ENCODE results near the gene PITPNB.

The PITPNB gene

DNA sequence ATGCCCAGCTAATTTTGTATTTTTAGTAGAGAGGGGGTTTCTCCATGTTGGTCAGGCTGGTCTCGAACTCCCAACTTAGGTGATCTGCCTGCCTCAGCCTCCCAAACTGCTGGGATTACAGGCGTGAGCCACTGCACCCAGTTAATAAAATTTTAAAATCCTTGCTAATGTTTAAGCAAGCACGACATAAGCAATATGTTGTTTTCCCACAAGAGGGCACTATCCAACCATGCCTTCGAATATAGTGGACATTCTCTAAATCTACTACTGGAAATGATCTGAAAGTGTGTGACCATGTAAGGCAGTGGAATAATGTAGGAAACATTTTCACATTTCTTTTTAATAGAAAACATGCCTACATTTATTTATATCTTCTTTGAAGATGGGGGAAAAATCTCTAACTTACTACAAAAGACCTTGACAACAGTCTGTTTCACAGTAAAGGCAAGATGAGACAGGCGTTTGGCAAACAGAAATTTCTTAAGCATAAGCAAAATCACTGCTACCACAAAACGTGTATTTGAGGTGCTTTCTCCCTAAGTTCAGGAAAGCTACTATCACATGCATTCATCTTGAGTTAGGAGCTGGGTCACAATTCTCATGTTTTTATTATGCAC, 38.2 kb downstream of the PITPNB start:
- H3K9ac ChIP-seq (ENCODE audit: insufficient read length): no peak overlapping the region
- peak; percentile 59 for DNase-seq (ENCODE audit: low read depth, low spot score)
- H3K9me3 ChIP-seq (ENCODE audit: low read depth, low read length): no peaks in the 10 kb centered on the region
- TF ChIP-seq FOXP2 (optimal IDR thresholded peaks at IDR 0.05; ENCODE audit: control extremely low read depth, extremely low read length, insufficient read depth) (no peak), EZH2 (IDR thresholded peaks at IDR 0.05) (no peak), POLR2AphosphoS5 (IDR thresholded peaks at IDR 0.05; ENCODE audit: borderline replicate concordance, low read depth, low read length) (no peak)
- peak overlapping the region; percentile 80; the same call in 1 of the 2 replicates for H3K27ac ChIP-seq
- no peak overlapping the region for H3K4me3 ChIP-seq
- peaks cover 33% of the 10 kb centered on the region for H3K36me3 ChIP-seq (ENCODE audit: insufficient read depth, low read length)

DNA sequence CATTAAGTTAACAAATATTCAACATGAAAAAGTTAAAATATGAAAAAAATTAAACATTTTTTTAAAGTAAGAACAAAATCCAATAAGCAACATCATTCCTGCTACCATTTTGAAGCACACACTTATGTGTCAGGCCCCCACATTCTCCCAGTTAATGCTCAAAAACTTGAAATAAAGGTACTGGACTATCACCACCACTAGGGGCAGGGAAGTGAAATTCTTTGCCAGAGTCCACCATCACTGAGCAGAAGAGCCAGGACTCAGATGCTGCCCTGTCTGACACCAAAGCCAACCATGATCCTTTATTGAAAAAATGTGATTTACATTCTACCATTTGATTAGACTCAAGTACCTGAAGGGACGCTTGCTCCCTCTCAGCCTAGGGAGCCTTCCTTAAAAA, 39.1 kb downstream of the PITPNB start:
- no peak for DNase-seq (ENCODE audit: low read depth, low spot score)
- TF ChIP-seq FOXP2 (optimal IDR thresholded peaks at IDR 0.05; ENCODE audit: control extremely low read depth, extremely low read length, insufficient read depth): no peak
- TF ChIP-seq EZH2 (IDR thresholded peaks at IDR 0.05): no peak
- no peak for TF ChIP-seq POLR2AphosphoS5 (IDR thresholded peaks at IDR 0.05; ENCODE audit: borderline replicate concordance, low read depth, low read length)
- H3K9me3 ChIP-seq (ENCODE audit: low read depth, low read length): no peaks in the 10 kb centered on the region
- H3K36me3 ChIP-seq (ENCODE audit: insufficient read depth, low read length): peaks cover 35% of the 10 kb centered on the region
- no peak overlapping the region for H3K9ac ChIP-seq (ENCODE audit: insufficient read length)
- no peak overlapping the region; the same call in 1 of the 2 replicates for H3K27ac ChIP-seq
- no peak overlapping the region for H3K4me3 ChIP-seq

DNA sequence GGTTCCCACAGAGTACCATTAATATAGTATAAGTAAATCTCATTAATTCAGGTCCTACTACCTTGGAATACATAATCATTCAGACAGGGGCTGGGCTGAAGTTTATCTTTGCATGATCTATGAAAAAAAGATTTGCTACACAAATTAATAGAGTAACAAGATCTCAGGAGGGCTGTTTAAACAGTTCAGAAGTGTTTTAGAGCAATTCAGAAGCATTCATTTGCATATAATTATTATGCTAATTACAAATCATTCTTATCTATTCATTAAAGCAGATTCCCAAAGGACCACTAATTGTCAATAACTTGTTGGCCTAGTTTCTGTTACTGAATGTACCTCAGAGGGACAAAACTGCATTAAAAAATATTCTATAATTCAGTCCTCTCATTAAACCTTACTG, 40.5 kb downstream of the PITPNB start:
- Histone ChIP-seq H3K9me3 (ENCODE audit: low read depth, low read length) (no peaks in the 10 kb centered on the region), H3K27ac (no peak overlapping the region), H3K4me3 (peak overlapping the region; percentile 39; the same call in 1 of the 2 replicates), H3K36me3 (ENCODE audit: insufficient read depth, low read length) (peaks cover 34% of the 10 kb centered on the region), H3K9ac (ENCODE audit: insufficient read length) (peak overlapping the region; percentile 16)
- no peak for DNase-seq (ENCODE audit: low read depth, low spot score)
- no peak for TF ChIP-seq FOXP2 (optimal IDR thresholded peaks at IDR 0.05; ENCODE audit: control extremely low read depth, extremely low read length, insufficient read depth)
- no peak for TF ChIP-seq EZH2 (IDR thresholded peaks at IDR 0.05)
- no peak for TF ChIP-seq POLR2AphosphoS5 (IDR thresholded peaks at IDR 0.05; ENCODE audit: borderline replicate concordance, low read depth, low read length)

DNA sequence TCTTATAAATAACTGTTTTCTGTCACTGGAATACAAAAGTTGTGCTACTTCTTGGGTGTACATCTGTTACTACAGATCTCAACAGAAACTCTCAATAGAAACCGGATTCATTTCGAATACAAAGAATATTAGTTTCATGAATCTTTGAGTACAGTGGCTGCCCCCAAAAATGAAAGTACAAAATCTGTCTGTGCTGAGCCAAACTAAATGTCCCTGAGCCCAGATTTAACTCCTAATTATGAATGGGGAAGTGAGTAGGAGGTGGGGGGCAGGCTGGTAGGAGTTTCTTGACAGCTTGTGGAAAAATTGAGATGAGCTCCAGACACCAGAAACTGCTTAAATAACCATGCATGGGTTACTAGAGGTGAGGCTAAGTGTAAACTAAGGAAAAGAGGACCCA, 41.6 kb downstream of the PITPNB start:
- Histone ChIP-seq H3K36me3 (ENCODE audit: insufficient read depth, low read length) (peaks cover 43% of the 10 kb centered on the region), H3K27ac (peak overlapping the region; percentile 57), H3K9ac (ENCODE audit: insufficient read length) (no peak overlapping the region), H3K4me3 (peak overlapping the region; percentile 39), H3K9me3 (ENCODE audit: low read depth, low read length) (no peaks in the 10 kb centered on the region)
- no peak for TF ChIP-seq POLR2AphosphoS5 (IDR thresholded peaks at IDR 0.05; ENCODE audit: borderline replicate concordance, low read depth, low read length)
- no peak for TF ChIP-seq FOXP2 (optimal IDR thresholded peaks at IDR 0.05; ENCODE audit: control extremely low read depth, extremely low read length, insufficient read depth)
- TF ChIP-seq EZH2 (IDR thresholded peaks at IDR 0.05): no peak
- DNase-seq (ENCODE audit: low read depth, low spot score): no peak

DNA sequence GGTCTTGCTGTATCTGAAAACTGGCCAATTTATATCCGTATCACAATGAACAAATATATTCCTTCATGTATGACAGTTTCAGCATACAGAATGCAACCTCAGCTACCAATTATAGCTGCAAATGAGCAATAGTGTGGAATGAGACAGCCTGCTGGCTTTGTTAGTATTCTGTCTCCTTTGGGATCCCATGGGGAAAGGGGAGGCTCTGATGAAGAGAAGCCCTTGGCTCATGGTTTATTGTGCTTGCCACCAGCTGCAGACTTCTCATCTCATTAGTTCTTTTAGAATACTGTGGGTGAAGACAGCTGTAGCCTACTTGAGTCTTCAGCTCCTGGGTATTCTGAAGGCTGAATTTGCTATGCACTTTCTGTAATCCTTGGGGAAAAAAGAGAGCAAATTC, 42.4 kb downstream of the PITPNB start:
- Histone ChIP-seq H3K36me3 (ENCODE audit: insufficient read depth, low read length) (peaks cover 52% of the 10 kb centered on the region), H3K9me3 (ENCODE audit: low read depth, low read length) (no peaks in the 10 kb centered on the region), H3K9ac (ENCODE audit: insufficient read length) (no peak overlapping the region), H3K4me3 (peak overlapping the region; percentile 39), H3K27ac (peak overlapping the region; percentile 57; the same call in 1 of the 2 replicates)
- TF ChIP-seq POLR2AphosphoS5 (IDR thresholded peaks at IDR 0.05; ENCODE audit: borderline replicate concordance, low read depth, low read length) (peak; percentile 43; the same call in 1 of the 2 replicates), EZH2 (IDR thresholded peaks at IDR 0.05) (no peak)
- DNase-seq (ENCODE audit: low read depth, low spot score): peak; percentile 91

DNA sequence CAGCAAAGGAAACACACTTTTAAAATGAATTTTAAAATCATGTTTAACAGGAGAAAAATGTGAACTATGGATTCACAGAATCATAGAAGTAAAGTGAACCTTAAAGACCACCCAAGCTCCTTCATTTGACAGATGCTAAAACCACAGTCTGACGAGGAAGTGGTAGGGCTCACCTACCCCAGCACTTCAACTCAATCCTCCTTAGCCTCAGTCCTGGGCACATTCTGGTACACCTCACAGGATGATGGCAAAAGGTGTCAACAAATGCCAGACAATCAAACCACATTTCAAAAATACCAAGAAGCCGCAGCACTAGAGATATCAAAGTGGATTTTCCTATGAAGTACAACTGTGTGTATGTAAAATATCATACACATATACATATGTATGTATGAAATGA, 43.1 kb downstream of the PITPNB start:
- H3K36me3 ChIP-seq (ENCODE audit: insufficient read depth, low read length): peaks cover 55% of the 10 kb centered on the region

DNA sequence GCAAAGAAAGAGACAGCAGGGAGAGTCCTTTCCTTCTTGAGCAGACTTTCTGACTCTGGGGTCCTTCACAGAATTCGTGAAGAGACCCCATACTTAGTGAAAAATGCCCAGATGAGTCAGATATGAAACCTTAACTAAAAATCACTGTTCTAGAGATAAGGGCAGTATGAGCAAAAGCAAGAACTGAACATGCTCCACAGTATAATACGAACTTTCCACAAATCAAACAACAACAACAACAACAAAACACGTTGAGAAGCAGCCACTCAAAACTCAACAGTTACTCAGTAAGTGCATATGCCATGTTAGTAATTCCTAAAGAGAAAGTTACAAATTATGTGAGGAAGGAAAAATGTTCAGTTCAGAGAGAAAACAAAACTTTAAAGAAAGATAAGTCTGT, 44.3 kb downstream of the PITPNB start:
- no peak for DNase-seq (ENCODE audit: low read depth, low spot score)
- peaks cover 66% of the 10 kb centered on the region for H3K36me3 ChIP-seq (ENCODE audit: insufficient read depth, low read length)
- no peaks in the 10 kb centered on the region for H3K9me3 ChIP-seq (ENCODE audit: low read depth, low read length)
- TF ChIP-seq FOXP2 (optimal IDR thresholded peaks at IDR 0.05; ENCODE audit: control extremely low read depth, extremely low read length, insufficient read depth): no peak
- no peak for TF ChIP-seq EZH2 (IDR thresholded peaks at IDR 0.05)
- TF ChIP-seq POLR2AphosphoS5 (IDR thresholded peaks at IDR 0.05; ENCODE audit: borderline replicate concordance, low read depth, low read length): no peak
- no peak overlapping the region for H3K9ac ChIP-seq (ENCODE audit: insufficient read length)
- H3K27ac ChIP-seq: no peak overlapping the region
- H3K4me3 ChIP-seq: no peak overlapping the region

More for the DNA sequence above, 43.1 kb downstream of the PITPNB start:
- Histone ChIP-seq H3K27ac (peak overlapping the region; percentile 57; the same call in 1 of the 2 replicates), H3K9ac (ENCODE audit: insufficient read length) (no peak overlapping the region), H3K9me3 (ENCODE audit: low read depth, low read length) (no peaks in the 10 kb centered on the region), H3K4me3 (no peak overlapping the region)
- no peak for TF ChIP-seq FOXP2 (optimal IDR thresholded peaks at IDR 0.05; ENCODE audit: control extremely low read depth, extremely low read length, insufficient read depth)
- no peak for TF ChIP-seq EZH2 (IDR thresholded peaks at IDR 0.05)
- TF ChIP-seq POLR2AphosphoS5 (IDR thresholded peaks at IDR 0.05; ENCODE audit: borderline replicate concordance, low read depth, low read length): no peak
- no peak for DNase-seq (ENCODE audit: low read depth, low spot score)

DNA sequence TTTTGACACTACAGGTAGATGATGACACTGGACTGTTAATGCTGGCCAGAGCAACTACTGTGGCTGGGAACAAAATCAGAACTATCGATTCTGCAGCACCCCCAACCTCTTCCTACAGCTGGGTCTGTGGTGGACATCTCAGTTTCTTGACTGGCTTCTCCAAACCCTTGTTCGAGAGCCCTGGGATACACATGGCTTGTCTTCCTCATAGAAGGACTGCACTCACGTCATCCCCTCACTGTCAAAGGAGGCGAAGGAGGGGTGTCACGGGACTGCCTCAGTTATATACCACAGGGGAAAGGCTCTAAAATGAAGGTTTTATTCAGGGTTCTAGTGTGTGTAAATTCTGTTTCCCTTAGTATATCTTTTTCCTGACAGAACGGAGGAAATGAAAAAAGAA, 44.9 kb downstream of the PITPNB start:
- no peak overlapping the region for H3K9ac ChIP-seq (ENCODE audit: insufficient read length)
- DNase-seq (ENCODE audit: low read depth, low spot score): no peak
- no peak overlapping the region for H3K4me3 ChIP-seq
- peaks cover 71% of the 10 kb centered on the region for H3K36me3 ChIP-seq (ENCODE audit: insufficient read depth, low read length)
- no peak overlapping the region for H3K27ac ChIP-seq
- no peaks in the 10 kb centered on the region for H3K9me3 ChIP-seq (ENCODE audit: low read depth, low read length)
- TF ChIP-seq FOXP2 (optimal IDR thresholded peaks at IDR 0.05; ENCODE audit: control extremely low read depth, extremely low read length, insufficient read depth) (no peak), POLR2AphosphoS5 (IDR thresholded peaks at IDR 0.05; ENCODE audit: borderline replicate concordance, low read depth, low read length) (no peak), EZH2 (IDR thresholded peaks at IDR 0.05) (no peak)

DNA sequence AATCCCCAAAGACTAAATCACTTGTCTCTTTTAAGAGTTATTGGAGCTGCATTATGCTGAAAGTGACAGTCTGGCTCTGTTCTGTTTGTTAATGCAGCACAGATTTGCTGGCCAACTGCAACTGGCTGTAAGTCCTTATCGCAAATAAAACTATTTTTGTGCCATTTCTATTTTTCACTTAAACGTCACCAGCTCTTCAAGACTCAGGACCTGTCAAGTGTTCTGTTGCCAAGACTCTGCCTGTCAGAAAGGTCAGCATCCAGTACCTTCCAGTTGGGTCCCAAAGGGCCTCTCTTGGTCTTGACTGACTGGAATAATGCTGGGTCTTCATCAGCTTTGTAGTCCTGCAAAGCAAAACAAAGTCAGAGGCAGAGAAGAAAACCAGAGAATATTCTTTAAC, 45.6 kb downstream of the PITPNB start:
- no peak for DNase-seq (ENCODE audit: low read depth, low spot score)
- Histone ChIP-seq H3K9ac (ENCODE audit: insufficient read length) (no peak overlapping the region), H3K9me3 (ENCODE audit: low read depth, low read length) (no peaks in the 10 kb centered on the region), H3K27ac (peak overlapping the region; percentile 12), H3K36me3 (ENCODE audit: insufficient read depth, low read length) (peaks cover 75% of the 10 kb centered on the region), H3K4me3 (no peak overlapping the region)
- TF ChIP-seq FOXP2 (optimal IDR thresholded peaks at IDR 0.05; ENCODE audit: control extremely low read depth, extremely low read length, insufficient read depth) (no peak), POLR2AphosphoS5 (IDR thresholded peaks at IDR 0.05; ENCODE audit: borderline replicate concordance, low read depth, low read length) (no peak), EZH2 (IDR thresholded peaks at IDR 0.05) (no peak)

All from SK-N-MC (cell line).